Umbilical cord (tissue), 2 donors: ENCODE results near the gene TSEN54. TPM values are rescaled to one million over a fixed set of nuclear protein-coding genes. Genes with fewer than 3 reads are reported as not detected.
A peak's percentile ranks its signal among the peaks of the same experiment; 100 is the strongest.

Experiments
- DNase-seq: peaks from one replicate; pipeline ENCODE4 v3.0.0-alpha.2; 2015; ENCODE audit warnings: low spot score
- total RNA-seq: library from RNA; depleted of rRNA; stranded (reverse); fragments of >200 nt; gene quantifications from one replicate; pipeline ENCODE4 v1.2.3, GENCODE V29; 2014; ENCODE audit warnings: low replicate concordance; ENCODE audit not compliant: insufficient read depth

TSEN54 gene
- total RNA-seq, 1 donor from 2014 or later, result 12.3 TPM

DNA sequence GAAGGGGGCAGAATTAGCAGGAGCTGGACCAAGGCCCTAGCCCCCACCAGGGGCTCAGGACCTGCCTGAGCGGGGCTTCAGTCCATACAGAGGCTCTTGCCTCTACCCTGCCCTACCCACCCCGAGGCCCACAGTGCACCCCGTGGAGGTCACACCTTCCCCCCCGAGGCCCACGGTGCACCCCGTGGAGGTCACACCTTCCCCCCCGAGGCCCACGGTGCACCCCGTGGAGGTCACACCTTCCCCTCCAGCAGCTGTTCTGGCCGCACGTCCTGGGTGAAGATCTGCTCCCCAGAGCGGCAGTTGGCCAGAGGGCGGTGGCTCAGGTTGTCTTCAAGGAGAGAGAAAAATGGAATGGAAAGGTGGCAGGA lies 12.4 kb upstream of the TSEN54 start:
- no peak for DNase-seq

GRCh38 chr17:75504347-75505151 lies 11.8 kb upstream of the TSEN54 start:
- DNase-seq, result no peak

DNA sequence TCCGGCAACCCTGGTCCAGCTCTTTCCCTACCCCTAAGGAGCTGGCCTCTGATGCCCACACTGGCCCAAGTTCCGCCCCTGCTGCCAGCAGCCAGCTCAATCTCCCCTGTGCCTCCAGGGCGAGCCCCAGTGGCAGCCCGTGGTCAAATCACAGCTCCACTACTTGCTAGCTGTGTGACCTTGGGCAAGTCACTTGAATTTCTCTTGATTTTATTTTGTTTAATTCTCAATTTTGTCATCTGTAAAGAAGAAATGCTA lies 11.2 kb upstream of the TSEN54 start:
- no peak for DNase-seq

DNA sequence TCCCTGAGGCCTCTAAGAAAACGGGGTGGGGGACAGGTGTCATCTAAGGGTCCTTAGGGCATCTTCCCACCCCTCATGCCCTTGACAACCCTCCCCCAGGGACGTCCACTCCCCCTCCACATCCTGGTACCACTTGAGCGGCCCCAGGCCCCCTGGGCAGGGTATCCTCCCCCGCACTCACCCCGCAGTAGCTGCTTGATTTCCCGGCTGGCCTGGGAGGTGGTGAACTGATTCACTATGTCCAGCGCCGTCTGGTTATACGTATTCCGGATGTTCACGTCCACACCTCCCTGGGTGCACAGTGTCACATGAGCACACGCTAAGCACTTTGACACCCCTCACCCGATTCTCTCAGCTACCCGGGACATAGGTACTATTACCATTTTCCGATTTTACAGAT lies 10.7 kb upstream of the TSEN54 start:
- DNase-seq, result no peak

DNA sequence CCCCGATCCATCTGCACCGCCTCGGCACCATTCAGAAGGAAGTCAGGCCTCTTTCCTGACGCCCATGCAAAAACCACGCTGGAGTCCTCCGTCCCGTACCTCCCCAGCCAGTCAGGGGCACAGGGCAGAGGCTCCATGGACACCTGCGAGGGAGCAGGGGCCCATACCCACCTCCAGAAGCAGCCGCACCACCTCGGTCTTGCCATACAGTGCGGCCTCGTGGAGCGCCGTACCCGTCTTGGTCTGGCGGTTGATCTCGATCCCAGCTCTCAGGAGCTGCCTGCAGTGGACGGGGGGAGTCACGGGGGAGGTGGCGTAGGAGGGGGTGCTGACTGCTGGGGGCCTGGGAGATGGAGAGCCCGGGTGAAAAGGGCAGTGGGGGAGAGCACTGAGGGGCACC lies 10.2 kb upstream of the TSEN54 start:
- no peak for DNase-seq

DNA sequence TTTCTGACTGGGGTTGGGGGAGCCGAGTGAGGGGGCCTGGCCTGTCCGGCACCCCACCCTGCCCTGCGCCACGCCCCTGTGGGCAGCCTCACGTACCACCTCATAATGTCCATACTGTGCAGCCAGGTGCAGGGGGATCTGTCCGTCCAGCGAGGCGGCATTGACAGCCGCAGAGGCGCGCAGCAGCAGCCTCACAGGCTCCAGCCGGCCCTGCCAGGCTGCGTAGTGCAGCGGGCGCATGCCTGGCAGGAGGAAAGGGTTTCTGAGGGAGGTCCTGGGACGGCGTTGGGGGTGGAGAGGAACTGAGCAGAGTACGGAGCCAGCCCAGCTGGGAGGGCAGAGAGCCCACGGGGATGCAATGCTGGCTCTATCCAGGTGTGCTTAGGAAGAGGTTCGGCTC lies 9.4 kb upstream of the TSEN54 start:
- DNase-seq, result no peak

DNA sequence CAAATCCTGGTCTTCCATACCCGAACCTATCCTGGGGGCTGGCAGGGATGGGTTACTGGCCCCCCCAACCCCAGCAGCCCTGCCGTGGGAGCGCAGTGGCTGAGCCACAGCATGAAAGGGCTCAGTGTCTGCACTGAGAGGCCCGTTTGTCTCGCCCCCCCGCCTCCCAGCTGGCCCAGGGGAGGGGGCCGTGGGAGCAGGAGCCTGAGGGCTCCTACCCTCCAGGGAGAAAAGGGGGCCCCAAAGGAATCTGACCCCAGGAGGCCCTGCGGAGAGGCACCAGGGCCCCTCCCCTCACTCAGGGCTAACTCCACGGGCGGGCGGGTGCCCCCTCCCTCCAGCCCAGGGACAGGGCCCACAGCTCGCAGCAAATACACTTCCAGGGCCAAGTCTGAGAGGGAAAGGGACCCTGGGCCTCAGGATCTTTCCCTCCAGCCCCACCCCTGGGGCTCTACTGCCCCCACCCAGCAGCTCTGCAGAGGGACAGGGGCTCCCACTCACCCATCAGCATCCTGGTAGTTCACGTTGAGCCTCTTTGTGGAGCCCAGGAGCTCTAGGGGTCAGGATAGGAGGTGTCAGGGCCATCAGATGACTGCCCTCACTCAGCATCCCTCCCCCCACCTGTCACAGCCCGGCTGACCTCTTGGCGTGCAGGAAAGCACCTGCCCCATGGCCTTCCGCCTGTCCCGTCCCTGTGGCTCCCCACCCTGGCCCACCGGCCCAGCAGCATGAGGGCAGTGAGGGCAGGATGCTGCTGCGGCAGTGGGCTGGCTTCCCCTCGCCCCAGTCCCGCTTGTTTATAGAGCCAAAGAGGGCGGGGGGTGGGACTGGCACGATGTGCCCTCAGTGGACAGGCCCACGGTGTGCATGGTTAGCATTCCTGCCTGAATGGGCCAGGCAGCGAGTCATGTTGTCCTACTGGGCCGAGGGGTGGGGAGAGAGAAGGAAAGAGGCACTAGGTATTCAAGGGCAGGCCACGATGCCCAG lies 8.3 kb upstream of the TSEN54 start:
- DNase-seq, result no peak

DNA sequence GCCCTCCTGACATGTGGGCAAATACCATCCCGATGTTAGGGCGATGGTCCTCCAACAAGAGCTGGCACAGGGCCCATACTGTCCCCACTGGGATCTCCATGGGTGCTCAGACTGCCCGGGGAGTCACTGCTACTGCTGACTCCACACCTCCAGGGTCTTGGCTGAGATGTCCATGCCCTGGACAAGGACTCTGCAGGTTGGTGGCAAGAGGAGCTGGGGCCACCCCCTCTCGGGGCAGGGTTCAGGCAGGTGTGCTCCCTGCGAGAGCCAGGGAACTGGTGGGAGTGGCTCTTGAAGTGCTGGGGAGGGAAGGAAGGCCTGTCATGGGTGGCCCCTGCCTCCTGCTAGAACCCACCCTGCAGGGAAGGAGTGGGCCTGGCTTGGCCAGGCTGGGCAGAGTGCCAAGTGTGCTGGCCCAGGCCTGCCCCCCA lies 7.4 kb upstream of the TSEN54 start:
- DNase-seq, result no peak

DNA sequence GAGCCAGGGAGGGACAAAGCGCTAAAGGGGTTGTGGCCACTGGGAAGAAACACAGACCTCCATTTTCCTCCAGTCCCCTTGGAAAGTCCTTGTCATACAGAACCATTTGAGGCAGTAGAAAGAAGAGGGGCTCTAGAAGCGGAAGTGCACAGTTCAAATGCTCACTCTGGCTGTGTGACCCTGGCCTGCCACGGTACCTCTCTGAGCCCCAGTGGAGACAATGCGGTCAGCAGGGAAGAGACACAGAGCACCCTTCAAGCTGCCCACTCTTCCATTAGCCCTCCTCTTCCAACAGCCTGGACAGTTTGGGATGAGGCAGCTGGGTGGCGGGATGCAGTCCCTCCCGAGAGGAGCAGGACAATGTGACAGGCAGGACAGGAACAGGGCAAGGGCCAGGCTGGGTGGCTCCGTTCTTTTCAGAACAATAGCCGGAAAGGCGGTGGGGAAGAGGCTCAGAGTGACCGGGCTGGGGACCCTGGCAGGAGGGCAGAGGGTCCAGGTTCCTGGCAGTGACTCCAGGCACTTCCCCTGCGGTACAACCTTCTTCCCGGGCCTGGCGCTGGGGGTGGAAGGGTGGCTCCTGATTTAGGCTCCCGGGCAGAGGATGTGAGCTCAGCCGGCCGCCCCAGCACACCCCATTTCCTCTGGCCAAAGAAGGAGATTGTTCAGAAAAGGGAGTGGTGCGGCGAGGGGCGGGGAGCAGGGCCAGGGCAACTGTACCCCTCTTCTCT lies 6.6 kb upstream of the TSEN54 start:
- peak; percentile 42 for DNase-seq

DNA sequence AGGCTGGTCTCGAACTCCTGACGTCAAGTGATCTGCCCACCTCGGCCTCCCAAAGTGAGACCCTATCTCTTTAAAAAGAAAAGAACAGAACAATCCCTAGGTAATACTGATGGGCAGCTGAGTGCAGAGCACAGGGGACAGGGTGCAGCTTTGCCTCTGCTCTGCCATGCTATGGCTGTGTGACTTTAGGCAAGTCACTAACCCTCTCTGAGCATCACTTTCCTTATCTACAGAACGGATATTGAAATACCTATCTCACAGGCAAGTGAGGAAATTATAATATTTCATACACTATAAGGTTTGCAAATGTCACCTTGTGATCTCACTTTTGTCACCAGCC lies 5.1 kb upstream of the TSEN54 start:
- no peak for DNase-seq

DNA sequence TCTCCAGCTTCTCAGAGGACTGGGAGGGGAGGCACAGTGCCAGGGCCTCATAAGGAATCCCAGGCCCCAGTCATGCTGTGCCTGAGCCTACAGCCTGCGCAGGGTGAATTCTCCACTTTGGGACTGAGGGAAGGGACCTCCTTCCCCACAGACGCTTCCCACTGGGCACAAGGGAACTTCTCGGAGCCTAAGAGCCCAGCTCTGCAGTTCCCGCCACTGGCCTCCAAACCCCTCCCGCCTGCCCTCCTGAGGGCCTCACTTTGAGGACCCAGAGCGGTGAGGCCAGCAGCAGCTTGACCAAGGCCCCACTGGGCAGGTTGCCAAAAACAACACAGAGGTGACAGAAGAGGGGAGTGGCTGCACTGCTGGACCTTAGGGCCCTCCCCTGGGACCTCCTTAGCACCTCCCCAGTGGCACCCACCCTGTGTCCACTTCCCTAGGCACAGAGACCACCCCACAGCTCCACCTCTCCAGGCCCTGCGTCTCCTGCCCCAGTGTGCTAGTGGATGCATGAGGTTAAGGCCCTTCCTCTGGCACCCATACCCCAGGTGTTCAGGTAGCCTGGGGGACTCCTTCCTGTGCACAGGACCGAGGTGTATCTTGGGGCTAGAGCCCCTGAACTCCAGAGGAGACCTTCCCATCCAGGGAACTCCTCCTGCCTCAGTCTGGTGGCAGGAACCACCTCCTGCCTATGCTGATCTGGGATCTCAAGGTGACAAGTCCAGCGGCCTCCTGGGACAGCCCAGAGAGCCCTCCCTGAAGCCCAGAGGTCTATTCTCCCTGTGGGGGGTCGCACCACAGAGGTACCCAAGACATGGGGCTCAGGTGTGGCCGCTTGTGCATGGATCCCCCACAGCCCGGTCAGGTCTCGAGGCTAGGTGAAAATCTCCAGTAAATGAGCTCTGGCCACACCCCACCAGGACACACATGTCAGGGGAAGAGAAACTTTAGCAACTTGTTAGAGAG lies 4.4 kb upstream of the TSEN54 start:
- peak; percentile 40 for DNase-seq

DNA sequence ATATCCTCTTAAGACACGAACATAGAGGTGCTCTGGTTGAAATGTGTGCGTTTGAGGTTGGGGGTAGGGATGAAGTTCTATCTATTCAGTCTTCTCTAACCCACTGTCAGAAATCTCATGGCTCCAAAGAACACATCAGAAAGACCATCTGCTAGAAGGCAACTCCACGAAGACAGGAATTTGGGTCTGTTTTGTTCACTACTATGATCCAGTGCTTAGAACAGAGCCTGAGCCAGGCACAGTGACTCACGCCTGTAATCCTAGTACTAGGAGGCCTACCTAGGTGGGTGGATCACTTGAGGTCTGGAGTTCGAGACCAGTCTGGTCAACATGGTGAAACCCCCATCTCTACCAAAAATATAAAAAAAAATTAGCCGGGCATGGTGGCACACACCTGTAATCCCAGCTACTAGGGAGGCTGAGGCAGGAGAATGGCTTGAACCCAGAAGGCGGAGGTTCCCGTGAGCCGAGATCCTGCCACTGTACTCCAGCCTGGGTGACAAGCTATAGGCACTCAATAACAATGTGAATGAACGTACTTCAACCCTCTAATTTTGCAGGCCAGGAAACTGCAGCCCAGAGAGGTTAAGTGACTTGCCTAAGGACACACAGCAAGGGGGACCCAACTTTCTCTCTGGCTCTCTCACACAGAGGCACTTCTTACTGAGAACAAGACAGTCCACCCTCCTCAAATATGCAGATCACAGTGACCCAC lies 3.2 kb upstream of the TSEN54 start:
- peak; percentile 72 for DNase-seq

GRCh38 chr17:75513641-75514000 lies 2.7 kb upstream of the TSEN54 start:
- no peak for DNase-seq

DNA sequence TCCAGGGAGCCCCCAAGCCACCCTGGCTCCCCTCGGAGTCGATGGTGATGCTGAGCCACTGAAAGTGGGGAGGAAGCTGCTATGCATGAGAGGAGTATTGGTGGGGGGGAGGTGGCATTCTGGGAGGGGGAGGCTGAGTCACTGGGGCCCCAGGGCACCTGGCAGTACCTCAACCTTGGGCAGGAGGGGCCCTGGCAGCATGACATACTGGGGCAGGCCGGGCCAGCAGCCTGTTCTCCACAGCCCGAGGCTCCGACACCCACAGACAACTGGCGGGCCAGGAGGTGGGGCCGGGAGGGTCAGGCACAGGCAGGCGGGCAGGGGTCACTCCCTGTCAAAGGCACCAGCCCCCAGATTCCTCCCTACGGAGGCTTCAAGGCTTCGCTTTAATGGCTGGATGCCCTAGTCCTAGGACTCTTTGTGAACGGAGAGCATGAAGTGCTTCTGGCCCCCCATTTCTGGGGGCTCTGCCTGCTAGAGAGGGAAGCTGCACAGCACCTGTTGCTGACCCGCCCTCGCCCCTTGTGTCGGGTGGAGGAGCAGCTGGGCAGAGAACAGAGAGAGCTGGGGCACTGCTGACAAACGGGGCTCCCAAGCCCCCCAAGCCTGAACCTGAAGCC lies 1.9 kb upstream of the TSEN54 start:
- no peak for DNase-seq

- DNase-seq, result peak; percentile 32
Measured at GRCh38 chr17:75514919-75515495, 1.3 kb upstream of the TSEN54 start.

- DNase-seq, result peak; percentile 96
Measured at GRCh38 chr17:75515496-75516254, 653 bp upstream of the TSEN54 start, which contains the start of gene CASKIN2. TSS of gene CASKIN2 (minus strand) at chr17:75515537. CDS start at chr17:75513804, 1,733 bp downstream.

GRCh38 chr17:75516619-75517296 lies 430 bp downstream of the TSEN54 start:
- peak; percentile 57 for DNase-seq

GRCh38 chr17:75517297-75517865 lies 1.1 kb downstream of the TSEN54 start:
- no peak for DNase-seq
